ENCODE data around the gene FGFR2. TPM values are rescaled to one million over a fixed set of nuclear protein-coding genes. Genes with fewer than 3 reads are reported as not detected.

FGFR2 gene
- total and polyA plus RNA-seq, 4 donors, result 11.4 to 69.9 (median 31.9) TPM

- no peak for TF ChIP-seq ZBTB33 (IDR thresholded peaks at IDR 0.05)
- no peak for TF ChIP-seq MAX (IDR thresholded peaks at IDR 0.05)
- no peak for TF ChIP-seq YY1 (IDR thresholded peaks at IDR 0.05)
- no peak for TF ChIP-seq JUND (IDR thresholded peaks at IDR 0.05)
These were observed 133.7 kb downstream of the FGFR2 start (continued) for GRCh38 chr10:121464517-121464916.

- TF ChIP-seq REST (IDR thresholded peaks at IDR 0.05) (no peak), NR2F2 (IDR thresholded peaks at IDR 0.05) (no peak), RXRA (IDR thresholded peaks at IDR 0.05) (no peak), SP1 (IDR thresholded peaks at IDR 0.05) (no peak), EGR1 (IDR thresholded peaks at IDR 0.05; ENCODE audit: low read depth in 2 of 2) (no peak), GABPA (IDR thresholded peaks at IDR 0.05 in 1 of 2, conservative IDR thresholded peaks at IDR 0.05 in 1 of 2) (no peak), MAX (IDR thresholded peaks at IDR 0.05) (no peak), ZBTB33 (IDR thresholded peaks at IDR 0.05) (no peak), RAD21 (IDR thresholded peaks at IDR 0.05) (no peak), HNF4A (conservative IDR thresholded peaks at IDR 0.05) (no peak), YY1 (IDR thresholded peaks at IDR 0.05) (no peak), FOXA1 (IDR thresholded peaks at IDR 0.05) (no peak)
- Histone ChIP-seq H3K27me3 (ENCODE audit: control insufficient read depth in 4 of 4, insufficient read depth in 4 of 4, low read length in 3 of 4) (no peaks in the 10 kb centered on the region), H3K4me1 (ENCODE audit: control insufficient read depth in 4 of 4, insufficient read depth in 4 of 4, low read length in 3 of 4) (no peaks in the 10 kb centered on the region), H3K9me3 (ENCODE audit: control insufficient read depth in 4 of 4, low read length in 3 of 4) (no peaks in the 10 kb centered on the region), H3K36me3 (ENCODE audit: control insufficient read depth in 4 of 4, insufficient read depth in 3 of 4, low read depth in 1 of 4, low read length in 3 of 4) (no peaks in the 10 kb centered on the region), H3K27ac (ENCODE audit: low read depth in 1 of 2, low read length in 2 of 2) (no peak overlapping the region), H3K4me3 (ENCODE audit: low read depth in 1 of 3, low read length in 3 of 3) (no peak overlapping the region), H3K9ac (ENCODE audit: low read depth in 1 of 2, low read length in 2 of 2) (no peak overlapping the region)
- 74% methylated on average over 2 of the region's 2 CpGs for WGBS
- DNase-seq (ENCODE audit: low spot score), result no peak
These were observed 135.3 kb downstream of the FGFR2 start for GRCh38 chr10:121462955-121463354.

- Histone ChIP-seq H3K4me3 (ENCODE audit: low read depth in 1 of 3, low read length in 3 of 3) (no peak overlapping the region), H3K9ac (ENCODE audit: low read depth in 1 of 2, low read length in 2 of 2) (no peak overlapping the region), H3K4me1 (ENCODE audit: control insufficient read depth in 4 of 4, insufficient read depth in 4 of 4, low read length in 3 of 4) (no peaks in the 10 kb centered on the region), H3K9me3 (ENCODE audit: control insufficient read depth in 4 of 4, low read length in 3 of 4) (no peaks in the 10 kb centered on the region), H3K36me3 (ENCODE audit: control insufficient read depth in 4 of 4, insufficient read depth in 3 of 4, low read depth in 1 of 4, low read length in 3 of 4) (no peaks in the 10 kb centered on the region), H3K27ac (ENCODE audit: low read depth in 1 of 2, low read length in 2 of 2) (no peak overlapping the region), H3K27me3 (ENCODE audit: control insufficient read depth in 4 of 4, insufficient read depth in 4 of 4, low read length in 3 of 4) (no peaks in the 10 kb centered on the region)
- WGBS, result 94% methylated on average over 7 of the region's 7 CpGs
- no peak for TF ChIP-seq GABPA (IDR thresholded peaks at IDR 0.05 in 1 of 2, conservative IDR thresholded peaks at IDR 0.05 in 1 of 2)
- DNase-seq (ENCODE audit: low spot score), result no peak
These were observed 136.0 kb downstream of the FGFR2 start for GRCh38 chr10:121462281-121462680.

Data from liver (tissue), 9 donors.